A549 (cell line): ENCODE results near the gene FAM13A. TPM values are rescaled to one million over a fixed set of nuclear protein-coding genes. Genes with fewer than 3 reads are reported as not detected.

Experiments used
- ATAC-seq, 2 experiments: fragments of 200-7000 bp in 1 of 2; fragments of >200 bp in 1 of 2; cut with Nextera tagmentation in 1 of 2; cut with Tn5 transposase in 1 of 2; 3 replicates each; pipeline versions ENCODE4 v1.8.0 to v1.9.1; 2018 to 2020; ENCODE audit warnings: mild to moderate bottlenecking in 1 of 2, moderate library complexity in 1 of 2
- CTCF ChIA-PET: fragments of 300-600 bp; sonication (Branson Sonifier 250); formaldehyde crosslinking; extraction: SDS; loops from one replicate; lab custom pipeline; 2021; ENCODE audit warnings: antibody characterized with exemption, inconsistent platforms; lab: Yijun Ruan, JAX
- POLR2A ChIA-PET: fragments of 350-600 bp; formaldehyde crosslinking; extraction: SDS; loops from one replicate; lab custom pipeline; 2021; ENCODE audit warnings: antibody characterized with exemption, inconsistent platforms; lab: Yijun Ruan, JAX
- DNase-seq, 2 experiments: peaks; one replicate each; pipeline versions ENCODE4 v3.0.0 to v3.0.0-alpha.2; 2011 to 2016; ENCODE audit warnings: low read depth in 1 of 2, low spot score in 1 of 2
- FAIRE-seq: peaks from 2 replicates; lab custom pipeline; 2011; peaks lifted over from hg19 to GRCh38; lab: Jason Lieb, UNC
- H3K27ac ChIP-seq, 2 experiments: fragments of >200 bp; sonication (Bioruptor Twin); formaldehyde crosslinking; 3 replicates each; pipeline ENCODE4 v1.5.1; 2016 to 2017
- H3K4me1 ChIP-seq: fragments of >200 bp; sonication (Bioruptor Twin); formaldehyde crosslinking; 3 replicates; pipeline ENCODE4 v1.6.1; 2016
- H3K4me2 ChIP-seq: fragments of >200 bp; sonication (Bioruptor Twin); formaldehyde crosslinking; 3 replicates; pipeline ENCODE4 v1.6.1; 2016
- H3K4me3 ChIP-seq: fragments of >200 bp; sonication (Bioruptor Twin); formaldehyde crosslinking; 3 replicates; pipeline ENCODE4 v1.5.1; 2016
- H3K9me3 ChIP-seq: fragments of >200 bp; sonication (Bioruptor Twin); formaldehyde crosslinking; 3 replicates; pipeline ENCODE4 v1.6.1; 2016
- EHF ChIP-seq: fragments of 250-450 bp; sonication (Bioruptor Pico); IDR thresholded peaks from 2 replicates; pipeline ENCODE4 v1.5.0; 2020; ENCODE audit warnings: mild to moderate bottlenecking
- FOXS1 ChIP-seq: fragments of 250-450 bp; sonication (Bioruptor Pico); IDR thresholded peaks from 2 replicates; pipeline ENCODE4 v1.5.0; 2020; ENCODE audit warnings: mild to moderate bottlenecking, moderate library complexity
- GATA3 ChIP-seq: IDR thresholded peaks from 2 replicates; pipeline ENCODE4 v1.6.1; 2012; ENCODE audit warnings: borderline replicate concordance
- HEYL ChIP-seq: fragments of 250-450 bp; sonication (Bioruptor Pico); IDR thresholded peaks from 2 replicates; pipeline ENCODE4 v1.8.0; 2021; ENCODE audit warnings: mild to moderate bottlenecking, moderate library complexity
- HOXA7 ChIP-seq: fragments of 250-450 bp; sonication (Bioruptor Pico); IDR thresholded peaks from 2 replicates; pipeline ENCODE4 v1.5.0; 2020; ENCODE audit warnings: mild to moderate bottlenecking, moderate library complexity
- HOXB13 ChIP-seq: fragments of 250-450 bp; sonication (Bioruptor Pico); IDR thresholded peaks from 2 replicates; pipeline ENCODE4 v1.5.0; 2020; ENCODE audit warnings: low read depth, mild to moderate bottlenecking, moderate library complexity
- JUN ChIP-seq, 2 experiments: fragments of >200 bp; sonication (Bioruptor Twin); formaldehyde crosslinking; IDR thresholded peaks; 2 replicates in 1 of 2; 3 replicates in 1 of 2; pipeline ENCODE4 v1.6.1; 2016 to 2017
- MAFK ChIP-seq: fragments of 450-650 bp; IDR thresholded peaks from 2 replicates; pipeline ENCODE4 v1.6.1; 2014; ENCODE audit not compliant: partially characterized antibody
- MYC ChIP-seq: IDR thresholded peaks from 2 replicates; pipeline ENCODE4 v1.6.1; 2012; ENCODE audit warnings: mild to moderate bottlenecking, inconsistent platforms, low read length, improper control_type of control experiment, borderline replicate concordance
- NPAS2 ChIP-seq: fragments of 250-450 bp; sonication (Bioruptor Pico); IDR thresholded peaks from 2 replicates; pipeline ENCODE4 v1.8.0; 2022; ENCODE audit warnings: mild to moderate bottlenecking, moderate library complexity, borderline replicate concordance
- NR3C1 ChIP-seq: fragments of >200 bp; sonication (Bioruptor Twin); formaldehyde crosslinking; IDR thresholded peaks from 3 replicates; pipeline ENCODE4 v1.6.1; 2017
- PHF8 ChIP-seq: fragments of 200-600 bp; sonication (generic); IDR thresholded peaks from 2 replicates; pipeline ENCODE4 v1.6.1; 2016; ENCODE audit warnings: low read depth, mild to moderate bottlenecking, antibody characterized with exemption, moderate library complexity, borderline replicate concordance
- POLR2A ChIP-seq: IDR thresholded peaks from 2 replicates; pipeline ENCODE4 v1.6.1; 2012; ENCODE audit warnings: mild to moderate bottlenecking, low read length
- POLR2AphosphoS2 ChIP-seq: conservative IDR thresholded peaks from 2 replicates; pipeline ENCODE4 v1.6.1; 2012; ENCODE audit warnings: low read length, improper control_type of control experiment, inconsistent platforms
- RAD21 ChIP-seq, 2 experiments: fragments of >200 bp in 1 of 2; sonication (Bioruptor Twin) in 1 of 2; formaldehyde crosslinking in 1 of 2; IDR thresholded peaks in 1 of 2; conservative IDR thresholded peaks in 1 of 2; 2 replicates in 1 of 2; 3 replicates in 1 of 2; pipeline ENCODE4 v1.6.1; 2012 to 2018; ENCODE audit warnings: inconsistent platforms in 1 of 2
- RARB ChIP-seq: fragments of 250-450 bp; sonication (Bioruptor Pico); IDR thresholded peaks from 2 replicates; pipeline ENCODE4 v1.8.0; 2021; ENCODE audit warnings: mild to moderate bottlenecking, moderate library complexity
- RFX5 ChIP-seq: fragments of 450-650 bp; IDR thresholded peaks from 2 replicates; pipeline ENCODE4 v1.7.1; 2014; ENCODE audit warnings: antibody characterized with exemption, mild to moderate bottlenecking, moderate library complexity
- SMC3 ChIP-seq: fragments of >200 bp; sonication (Bioruptor Twin); formaldehyde crosslinking; IDR thresholded peaks from 3 replicates; pipeline ENCODE4 v1.6.1; 2018; ENCODE audit warnings: inconsistent platforms
- TP53 ChIP-seq: fragments of 250-450 bp; sonication (Bioruptor Pico); IDR thresholded peaks from 2 replicates; pipeline ENCODE4 v1.5.0; 2021; ENCODE audit warnings: mild to moderate bottlenecking, moderate library complexity
- ZC3H11A ChIP-seq: fragments of 450-650 bp; IDR thresholded peaks from 2 replicates; pipeline ENCODE4 v1.6.1; 2014; ENCODE audit warnings: antibody characterized with exemption, mild to moderate bottlenecking
- ZFP36 ChIP-seq: fragments of 450-650 bp; IDR thresholded peaks from 2 replicates; pipeline ENCODE4 v1.6.1; 2014; ENCODE audit warnings: borderline replicate concordance; ENCODE audit not compliant: partially characterized antibody
- ZNF302 ChIP-seq: fragments of 250-450 bp; sonication (Bioruptor Pico); IDR thresholded peaks from 2 replicates; pipeline ENCODE4 v1.9.0; 2021; ENCODE audit warnings: inconsistent platforms, mild to moderate bottlenecking, moderate library complexity
- ZSCAN20 ChIP-seq: fragments of 250-450 bp; sonication (Bioruptor Pico); IDR thresholded peaks from 2 replicates; pipeline ENCODE4 v1.8.0; 2022; ENCODE audit warnings: mild to moderate bottlenecking, moderate library complexity
- WGBS: methylation state at CpG from one replicate; pipeline ENCODE4 v1.1.6; 2017; ENCODE audit errors: missing lambda C conversion rate; 5-methylcytosine and 5-hydroxymethylcytosine counted together
- polyA plus RNA-seq, 4 experiments: library from polyadenylated mRNA; depleted of rRNA in 3 of 4; stranded (reverse); fragments of >200 nt; fragmentation: RNase III in 1 of 4; extraction: RNeasy Plus Mini Kit Qiagen cat#74134 plus additional on column Dnase treatment in 1 of 4; gene quantifications; 2 replicates in 3 of 4; 3 replicates in 1 of 4; pipeline ENCODE4 v1.2.3, GENCODE V29; 2011 to 2017
- TF ChIP-seq, protein P1 (sequence below): fragments of 250-450 bp; sonication (Bioruptor Pico); IDR thresholded peaks from 2 replicates; pipeline ENCODE4 v1.5.0; 2021; ENCODE audit warnings: mild to moderate bottlenecking, moderate library complexity, borderline replicate concordance
- TF ChIP-seq, protein P2 (sequence below): fragments of 450-650 bp; IDR thresholded peaks from 2 replicates; pipeline ENCODE4 v1.6.1; 2014; ENCODE audit warnings: antibody characterized with exemption
- TF ChIP-seq, protein P3 (sequence below): IDR thresholded peaks from 2 replicates; pipeline ENCODE4 v1.6.1; 2012

The FAM13A gene
- polyA plus RNA-seq, 2 of the 4 experiments (the other 2 are of a cell fraction): 6.5 to 22.0 TPM

DNA sequence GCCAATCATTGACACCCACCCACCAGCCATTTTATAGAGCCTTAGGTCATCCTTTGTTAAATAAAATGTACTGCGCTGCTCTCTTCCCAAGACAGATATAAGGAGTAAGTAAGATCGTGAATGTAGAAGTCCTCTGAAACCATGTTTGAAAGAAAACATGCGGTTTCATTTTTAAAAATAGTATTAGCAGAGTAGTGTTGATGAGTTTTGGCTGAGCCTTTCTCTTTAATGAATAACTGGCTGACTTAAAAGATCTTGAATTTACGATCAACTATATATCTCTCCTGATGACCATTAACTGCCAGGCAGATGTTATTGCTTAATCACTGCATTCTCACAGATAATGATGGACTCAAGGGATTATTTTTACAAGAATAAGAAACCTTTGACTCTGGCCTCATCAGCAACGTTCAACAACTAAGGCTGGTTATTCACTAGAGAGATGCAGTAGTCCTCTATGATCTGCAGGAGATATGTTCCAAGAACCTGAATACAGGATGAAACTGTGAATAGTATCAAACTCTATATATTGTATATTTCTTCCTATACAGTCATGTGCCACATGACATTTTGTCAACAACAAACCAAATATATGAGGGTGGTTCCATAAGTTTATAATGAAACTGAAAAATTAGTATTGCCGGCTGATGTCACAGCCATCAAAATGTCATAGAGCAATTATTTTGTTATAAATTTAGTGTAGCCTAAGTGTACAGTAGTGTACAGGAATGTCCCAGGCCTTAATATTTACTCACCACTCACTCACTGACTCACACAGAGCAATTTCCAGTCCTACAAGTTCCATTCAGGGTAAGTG is 80.8 kb downstream of the FAM13A start:
- ATAC-seq (no peak), FAIRE-seq (no peak), DNase-seq (no peak)

DNA sequence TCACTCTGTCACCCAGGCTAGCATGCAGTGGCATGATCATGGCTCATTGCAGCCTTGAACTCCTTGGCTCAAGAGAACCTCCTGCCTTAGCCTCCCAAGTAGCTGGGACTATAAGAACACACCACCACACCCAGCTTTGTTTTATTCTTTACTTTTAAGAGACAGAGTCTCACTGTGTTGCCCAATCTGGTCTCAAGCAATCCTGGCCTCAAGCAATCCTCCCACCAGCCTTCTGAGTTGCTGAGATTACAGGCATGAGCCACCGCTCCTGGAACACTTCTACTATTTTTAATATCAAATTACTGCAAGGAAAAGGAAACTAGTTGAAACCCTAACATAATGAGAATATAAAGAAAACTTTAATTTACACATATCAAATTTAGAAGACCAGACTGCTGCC is 85.4 kb downstream of the FAM13A start:
- FAIRE-seq (no peak), DNase-seq (no peak), ATAC-seq (no peak)
- H3K4me3 ChIP-seq: no peak overlapping the region
- H3K4me1 ChIP-seq: peaks cover 28% of the 10 kb centered on the region
- ChIA-PET CTCF (no interaction called here), POLR2A (no interaction called here)
- 84% methylated on average over 1 of the region's 1 CpG for WGBS
- TF ChIP-seq POLR2A (no peak), HOXB13 (no peak), POLR2AphosphoS2 (no peak), MYC (no peak), RARB (CRISPR knock-in tag) (no peak), ZSCAN20 (no peak), FOXS1 (CRISPR knock-in tag) (no peak), TP53 (CRISPR knock-in tag) (no peak), GATA3 (no peak), EHF (CRISPR knock-in tag) (no peak), ZC3H11A (no peak), NR3C1 (no peak), NPAS2 (CRISPR knock-in tag) (no peak)
- TF ChIP-seq, protein P1, sequence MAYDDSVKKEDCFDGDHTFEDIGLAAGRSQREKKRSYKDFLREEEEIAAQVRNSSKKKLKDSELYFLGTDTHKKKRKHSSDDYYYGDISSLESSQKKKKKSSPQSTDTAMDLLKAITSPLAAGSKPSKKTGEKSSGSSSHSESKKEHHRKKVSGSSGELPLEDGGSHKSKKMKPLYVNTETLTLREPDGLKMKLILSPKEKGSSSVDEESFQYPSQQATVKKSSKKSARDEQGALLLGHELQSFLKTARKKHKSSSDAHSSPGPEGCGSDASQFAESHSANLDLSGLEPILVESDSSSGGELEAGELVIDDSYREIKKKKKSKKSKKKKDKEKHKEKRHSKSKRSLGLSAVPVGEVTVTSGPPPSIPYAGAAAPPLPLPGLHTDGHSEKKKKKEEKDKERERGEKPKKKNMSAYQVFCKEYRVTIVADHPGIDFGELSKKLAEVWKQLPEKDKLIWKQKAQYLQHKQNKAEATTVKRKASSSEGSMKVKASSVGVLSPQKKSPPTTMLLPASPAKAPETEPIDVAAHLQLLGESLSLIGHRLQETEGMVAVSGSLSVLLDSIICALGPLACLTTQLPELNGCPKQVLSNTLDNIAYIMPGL (CRISPR knock-in tag): no peak
- TF ChIP-seq, protein P2, sequence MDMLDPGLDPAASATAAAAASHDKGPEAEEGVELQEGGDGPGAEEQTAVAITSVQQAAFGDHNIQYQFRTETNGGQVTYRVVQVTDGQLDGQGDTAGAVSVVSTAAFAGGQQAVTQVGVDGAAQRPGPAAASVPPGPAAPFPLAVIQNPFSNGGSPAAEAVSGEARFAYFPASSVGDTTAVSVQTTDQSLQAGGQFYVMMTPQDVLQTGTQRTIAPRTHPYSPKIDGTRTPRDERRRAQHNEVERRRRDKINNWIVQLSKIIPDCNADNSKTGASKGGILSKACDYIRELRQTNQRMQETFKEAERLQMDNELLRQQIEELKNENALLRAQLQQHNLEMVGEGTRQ: no peak
- no peaks in the 10 kb centered on the region for H3K9me3 ChIP-seq
- H3K27ac ChIP-seq: no peak overlapping the region
- no peak overlapping the region for H3K4me2 ChIP-seq

More for the DNA sequence above, 80.8 kb downstream of the FAM13A start:
- WGBS: 80% methylated on average over 6 of the region's 6 CpGs
- POLR2A ChIA-PET: no interaction called here
- Histone ChIP-seq H3K9me3 (no peaks in the 10 kb centered on the region), H3K4me2 (no peak overlapping the region), H3K27ac (no peak overlapping the region), H3K4me3 (no peak overlapping the region), H3K4me1 (no peaks in the 10 kb centered on the region)
- TF ChIP-seq ZNF302 (CRISPR knock-in tag): no peak
- TF ChIP-seq PHF8: no peak
- TF ChIP-seq RAD21 (conservative IDR thresholded peaks at IDR 0.05 in 1 of 2, IDR thresholded peaks at IDR 0.05 in 1 of 2): no peak
- TF ChIP-seq, protein P2: no peak
- TF ChIP-seq, protein P3, sequence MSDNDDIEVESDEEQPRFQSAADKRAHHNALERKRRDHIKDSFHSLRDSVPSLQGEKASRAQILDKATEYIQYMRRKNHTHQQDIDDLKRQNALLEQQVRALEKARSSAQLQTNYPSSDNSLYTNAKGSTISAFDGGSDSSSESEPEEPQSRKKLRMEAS: no peak
- no peak for TF ChIP-seq HEYL (CRISPR knock-in tag)
- no peak for TF ChIP-seq JUN (IDR thresholded peaks at IDR 0.05)
- TF ChIP-seq FOXS1 (CRISPR knock-in tag): no peak
- TF ChIP-seq ZFP36: no peak
- TF ChIP-seq MAFK: no peak
- TF ChIP-seq SMC3: no peak
- no peak for TF ChIP-seq POLR2AphosphoS2
- no peak for TF ChIP-seq RFX5
- TF ChIP-seq NR3C1: no peak
- no peak for TF ChIP-seq HOXA7 (CRISPR knock-in tag)
- CTCF ChIA-PET: no interaction called here
